GM12801 (cell line): ENCODE data around the gene NINJ1.

Experiments used
- CTCF ChIP-seq: IDR thresholded peaks from one replicate; pipeline ENCODE4 v1.5.1; 2011; ENCODE audit warnings: control low read depth; ENCODE audit not compliant: insufficient read length; ENCODE audit errors: extremely low read depth

The NINJ1 gene

GRCh38 chr9:93107151-93107824 is 26.8 kb downstream of the NINJ1 start:
- TF ChIP-seq CTCF, result no peak

- TF ChIP-seq CTCF, result no peak
Observed at GRCh38 chr9:93105620-93106019, 28.4 kb downstream of the NINJ1 start.

GRCh38 chr9:93100276-93100636 is 33.8 kb downstream of the NINJ1 start:
- no peak for TF ChIP-seq CTCF

- no peak for TF ChIP-seq CTCF
Observed at GRCh38 chr9:93099551-93100275, 34.3 kb downstream of the NINJ1 start.

- TF ChIP-seq CTCF, result no peak
Observed at GRCh38 chr9:93098236-93098946, 35.7 kb downstream of the NINJ1 start.

GRCh38 chr9:93097511-93098201 is 36.4 kb downstream of the NINJ1 start:
- TF ChIP-seq CTCF, result no peak

GRCh38 chr9:93096811-93097382 is 37.2 kb downstream of the NINJ1 start:
- no peak for TF ChIP-seq CTCF
